Measurements from ENCODE around the gene FGD4. TPM values are rescaled to one million over a fixed set of nuclear protein-coding genes. Genes with fewer than 3 reads are reported as not detected.
A peak's percentile ranks its signal among the peaks of the same experiment; 100 is the strongest.

The FGD4 gene
- total RNA-seq, 1 donor from 2014 or later, result 1.7 TPM

DNA sequence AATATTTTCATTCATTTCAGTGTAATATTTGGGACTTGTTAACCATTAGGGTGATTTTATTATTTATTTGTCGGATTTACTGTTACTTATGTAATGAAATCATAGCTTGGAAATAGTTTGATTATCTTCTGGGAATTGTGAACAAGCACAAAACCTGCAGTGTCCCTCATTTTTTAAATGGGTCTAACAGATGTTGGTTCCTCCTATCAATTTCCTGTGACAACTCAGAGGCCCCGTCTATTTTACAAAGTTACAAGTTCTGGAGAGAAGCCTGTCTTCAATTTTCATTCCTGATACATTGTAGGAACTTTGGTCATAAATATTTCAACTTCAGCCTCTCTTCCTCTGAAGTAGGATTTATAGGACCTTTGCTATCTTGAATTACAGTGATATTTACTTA, 178.0 kb downstream of the FGD4 start:
- Mint-ChIP-seq H3K27me3 (ENCODE audit: low read depth) (peaks cover 6% of the 10 kb centered on the region), H3K36me3 (ENCODE audit: low read depth) (peaks cover 4% of the 10 kb centered on the region), H3K4me1 (ENCODE audit: low read depth) (peaks cover 10% of the 10 kb centered on the region), H3K4me3 (ENCODE audit: low read depth) (no peak overlapping the region), H3K9me3 (peaks cover 12% of the 10 kb centered on the region), H3K27ac (no peak overlapping the region)
- intact Hi-C loops (cut with micrococcal nuclease), result no loop called here
- no peak for DNase-seq (ENCODE audit: low spot score)

DNA sequence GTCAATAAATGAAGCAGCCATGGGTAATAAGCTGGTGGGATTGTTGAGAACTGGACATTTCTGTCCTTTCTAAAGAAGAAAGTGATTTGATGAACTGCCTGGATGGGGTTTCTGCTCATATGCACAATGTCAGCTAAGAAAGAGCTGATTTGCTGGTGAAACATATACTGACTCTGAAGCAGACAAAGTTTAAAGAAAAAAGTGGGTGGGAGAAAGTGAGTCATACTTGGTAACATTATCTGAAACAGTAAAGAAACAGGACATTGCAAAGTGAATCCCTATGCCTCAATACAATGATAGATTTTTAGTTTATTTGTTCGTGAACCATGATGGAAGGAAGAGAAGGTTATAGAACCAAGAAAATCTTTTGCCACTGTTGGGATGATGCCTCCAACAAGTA, 184.2 kb downstream of the FGD4 start:
- intact Hi-C loops (cut with micrococcal nuclease), result loop anchor here (1.0 kb wide), 1 partner anchor 21 kb away; no protein-coding TSS in a partner anchor
- peaks cover 49% of the 10 kb centered on the region for H3K4me1 Mint-ChIP-seq (ENCODE audit: low read depth)
- H3K4me3 Mint-ChIP-seq (ENCODE audit: low read depth), result no peak overlapping the region
- no peak for DNase-seq (ENCODE audit: low spot score)
- H3K9me3 Mint-ChIP-seq, result peaks cover 9% of the 10 kb centered on the region
- peak overlapping the region; percentile 53 for H3K27ac Mint-ChIP-seq
- H3K27me3 Mint-ChIP-seq (ENCODE audit: low read depth), result no peaks in the 10 kb centered on the region
- peaks cover 15% of the 10 kb centered on the region for H3K36me3 Mint-ChIP-seq (ENCODE audit: low read depth)

DNA sequence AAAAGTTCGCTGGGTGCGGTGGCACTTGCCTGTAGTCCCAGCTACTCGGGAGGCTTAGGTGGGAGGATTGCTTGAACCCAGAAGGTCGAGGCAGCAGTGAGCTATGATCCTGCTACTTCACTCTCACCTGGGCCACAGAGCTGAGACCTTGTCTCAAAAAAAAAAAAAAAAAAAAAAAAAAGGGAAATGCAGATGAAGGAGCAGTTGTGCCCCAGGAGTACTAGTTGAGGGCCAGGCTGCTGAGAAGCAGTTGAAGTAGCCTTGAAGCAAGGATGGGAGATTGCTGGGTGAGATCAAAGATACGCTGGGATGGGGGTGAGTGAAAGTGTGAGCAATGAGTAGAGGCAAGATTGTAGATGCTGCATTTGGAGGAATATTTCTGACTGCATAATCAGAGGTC, 186.3 kb downstream of the FGD4 start:
- no peak overlapping the region for H3K4me3 Mint-ChIP-seq (ENCODE audit: low read depth)
- intact Hi-C loops (cut with micrococcal nuclease), result loop anchor here (1.0 to 5.0 kb wide), 2 partner anchors 24 to 72 kb away; no protein-coding TSS in a partner anchor
- peaks cover 15% of the 10 kb centered on the region for H3K36me3 Mint-ChIP-seq (ENCODE audit: low read depth)
- peaks cover 9% of the 10 kb centered on the region for H3K9me3 Mint-ChIP-seq
- peak overlapping the region; percentile 76 for H3K27ac Mint-ChIP-seq
- no peak for DNase-seq (ENCODE audit: low spot score)
- H3K4me1 Mint-ChIP-seq (ENCODE audit: low read depth), result peaks cover 68% of the 10 kb centered on the region
- no peaks in the 10 kb centered on the region for H3K27me3 Mint-ChIP-seq (ENCODE audit: low read depth)

DNA sequence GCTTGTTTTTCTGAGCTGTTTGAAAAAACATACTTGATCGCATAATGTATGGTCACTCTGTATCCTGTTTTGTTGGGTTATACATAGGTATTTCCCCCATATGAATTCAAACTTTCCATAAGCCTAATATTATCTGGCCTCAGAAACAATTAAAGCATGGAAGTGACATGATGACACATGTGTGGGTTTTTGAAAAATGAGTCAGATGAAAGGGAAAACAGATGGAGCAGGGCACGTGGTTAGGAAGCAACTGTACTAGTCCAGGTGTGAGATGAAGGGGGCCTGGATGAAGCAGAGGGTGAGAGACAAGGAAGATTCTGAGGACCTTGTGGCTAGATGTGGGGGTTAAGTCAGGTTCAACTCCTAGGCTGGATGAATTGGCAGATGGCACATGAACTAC, 187.0 kb downstream of the FGD4 start:
- no peak for DNase-seq (ENCODE audit: low spot score)
- Mint-ChIP-seq H3K4me1 (ENCODE audit: low read depth) (peaks cover 70% of the 10 kb centered on the region), H3K4me3 (ENCODE audit: low read depth) (peak overlapping the region; percentile 0), H3K9me3 (peaks cover 9% of the 10 kb centered on the region), H3K36me3 (ENCODE audit: low read depth) (peaks cover 15% of the 10 kb centered on the region), H3K27me3 (ENCODE audit: low read depth) (no peaks in the 10 kb centered on the region), H3K27ac (peak overlapping the region; percentile 82)
- intact Hi-C loops (cut with micrococcal nuclease), result loop anchor here (1.0 to 5.0 kb wide), 2 partner anchors 25 to 71 kb away; no protein-coding TSS in a partner anchor

GRCh38 chr12:32587581-32588495, 188.5 kb downstream of the FGD4 start:
- Mint-ChIP-seq H3K36me3 (ENCODE audit: low read depth) (peaks cover 15% of the 10 kb centered on the region), H3K4me3 (ENCODE audit: low read depth) (no peak overlapping the region), H3K27ac (peak overlapping the region; percentile 89), H3K4me1 (ENCODE audit: low read depth) (peaks cover 63% of the 10 kb centered on the region), H3K27me3 (ENCODE audit: low read depth) (no peaks in the 10 kb centered on the region), H3K9me3 (peaks cover 9% of the 10 kb centered on the region)
- no peak for DNase-seq (ENCODE audit: low spot score)
- intact Hi-C loops (cut with micrococcal nuclease), result loop anchor here (5.0 kb wide), 1 partner anchor 69 kb away; no protein-coding TSS in a partner anchor

GRCh38 chr12:32588604-32589003, 189.2 kb downstream of the FGD4 start:
- intact Hi-C loops (cut with micrococcal nuclease), result loop anchor here (1.0 to 5.0 kb wide), 2 partner anchors 16 to 69 kb away; no protein-coding TSS in a partner anchor
- Mint-ChIP-seq H3K27ac (peak overlapping the region; percentile 89), H3K36me3 (ENCODE audit: low read depth) (peaks cover 15% of the 10 kb centered on the region), H3K27me3 (ENCODE audit: low read depth) (no peaks in the 10 kb centered on the region), H3K4me3 (ENCODE audit: low read depth) (no peak overlapping the region), H3K9me3 (peaks cover 9% of the 10 kb centered on the region), H3K4me1 (ENCODE audit: low read depth) (peaks cover 65% of the 10 kb centered on the region)
- no peak for DNase-seq (ENCODE audit: low spot score)

GRCh38 chr12:32589165-32589865, 190.0 kb downstream of the FGD4 start:
- H3K27me3 Mint-ChIP-seq (ENCODE audit: low read depth), result no peaks in the 10 kb centered on the region
- intact Hi-C loops (cut with micrococcal nuclease), result loop anchor here (1.0 to 5.0 kb wide), 2 partner anchors 15 to 68 kb away; no protein-coding TSS in a partner anchor
- DNase-seq (ENCODE audit: low spot score), result peak; percentile 20
- peak overlapping the region; percentile 35 for H3K4me3 Mint-ChIP-seq (ENCODE audit: low read depth)
- H3K27ac Mint-ChIP-seq, result peak overlapping the region; percentile 89
- H3K9me3 Mint-ChIP-seq, result peaks cover 9% of the 10 kb centered on the region
- peaks cover 64% of the 10 kb centered on the region for H3K4me1 Mint-ChIP-seq (ENCODE audit: low read depth)
- peaks cover 15% of the 10 kb centered on the region for H3K36me3 Mint-ChIP-seq (ENCODE audit: low read depth)

GRCh38 chr12:32595251-32595650, 195.9 kb downstream of the FGD4 start:
- Mint-ChIP-seq H3K4me1 (ENCODE audit: low read depth) (peaks cover 36% of the 10 kb centered on the region), H3K27ac (no peak overlapping the region), H3K36me3 (ENCODE audit: low read depth) (no peaks in the 10 kb centered on the region), H3K9me3 (no peaks in the 10 kb centered on the region), H3K4me3 (ENCODE audit: low read depth) (no peak overlapping the region), H3K27me3 (ENCODE audit: low read depth) (no peaks in the 10 kb centered on the region)
- DNase-seq (ENCODE audit: low spot score), result no peak
- intact Hi-C loops (cut with micrococcal nuclease), result no loop called here

DNA sequence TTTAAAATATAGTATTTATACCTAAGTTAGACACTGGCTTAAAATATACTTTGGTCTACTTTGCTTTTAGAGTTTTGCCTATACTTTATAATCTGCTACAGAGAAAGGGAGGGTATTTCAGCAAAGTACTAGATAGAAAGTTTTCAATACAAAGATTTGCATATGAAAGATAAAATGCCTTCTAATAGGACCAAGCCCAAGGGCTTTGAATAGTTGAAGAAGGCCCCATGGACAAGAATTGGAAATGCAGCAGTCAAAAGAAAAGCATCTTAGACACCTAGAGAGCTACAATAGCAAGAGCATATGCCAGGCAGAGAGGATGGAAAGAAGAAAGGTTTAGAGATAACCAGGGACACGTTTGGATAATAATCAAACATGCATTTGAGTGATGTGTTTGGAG, 196.7 kb downstream of the FGD4 start:
- Mint-ChIP-seq H3K9me3 (no peaks in the 10 kb centered on the region), H3K4me3 (ENCODE audit: low read depth) (no peak overlapping the region)

GRCh38 chr12:32598688-32599087, 199.3 kb downstream of the FGD4 start:
- no peak for DNase-seq (ENCODE audit: low spot score)
- no peaks in the 10 kb centered on the region for H3K9me3 Mint-ChIP-seq
- H3K4me3 Mint-ChIP-seq (ENCODE audit: low read depth), result no peak overlapping the region
- H3K36me3 Mint-ChIP-seq (ENCODE audit: low read depth), result no peaks in the 10 kb centered on the region
- H3K27me3 Mint-ChIP-seq (ENCODE audit: low read depth), result no peaks in the 10 kb centered on the region
- H3K27ac Mint-ChIP-seq, result peak overlapping the region; percentile 43
- intact Hi-C loops (cut with micrococcal nuclease), result no loop called here
- H3K4me1 Mint-ChIP-seq (ENCODE audit: low read depth), result peaks cover 31% of the 10 kb centered on the region

More for the DNA sequence above, 196.7 kb downstream of the FGD4 start:
- no peak for DNase-seq (ENCODE audit: low spot score)
- H3K27me3 Mint-ChIP-seq (ENCODE audit: low read depth), result no peaks in the 10 kb centered on the region
- H3K27ac Mint-ChIP-seq, result no peak overlapping the region
- no peaks in the 10 kb centered on the region for H3K36me3 Mint-ChIP-seq (ENCODE audit: low read depth)
- intact Hi-C loops (cut with micrococcal nuclease), result no loop called here
- peaks cover 30% of the 10 kb centered on the region for H3K4me1 Mint-ChIP-seq (ENCODE audit: low read depth)

- no peak for DNase-seq (ENCODE audit: low spot score)
- H3K36me3 Mint-ChIP-seq (ENCODE audit: low read depth), result no peaks in the 10 kb centered on the region
- no peaks in the 10 kb centered on the region for H3K27me3 Mint-ChIP-seq (ENCODE audit: low read depth)
- H3K9me3 Mint-ChIP-seq, result no peaks in the 10 kb centered on the region
- H3K27ac Mint-ChIP-seq, result no peak overlapping the region
- H3K4me3 Mint-ChIP-seq (ENCODE audit: low read depth), result no peak overlapping the region
- intact Hi-C loops (cut with micrococcal nuclease), result loop anchor here (5.0 kb wide), 2 partner anchors 57 to 157 kb away; partner anchors contain the start of gene YARS2
- H3K4me1 Mint-ChIP-seq (ENCODE audit: low read depth), result peaks cover 40% of the 10 kb centered on the region
These were observed 201.3 kb downstream of the FGD4 start for GRCh38 chr12:32600681-32601080.

GRCh38 chr12:32603071-32603470, 203.7 kb downstream of the FGD4 start:
- H3K9me3 Mint-ChIP-seq, result no peaks in the 10 kb centered on the region
- no peak overlapping the region for H3K27ac Mint-ChIP-seq
- H3K36me3 Mint-ChIP-seq (ENCODE audit: low read depth), result no peaks in the 10 kb centered on the region
- DNase-seq (ENCODE audit: low spot score), result no peak
- no peaks in the 10 kb centered on the region for H3K27me3 Mint-ChIP-seq (ENCODE audit: low read depth)
- H3K4me3 Mint-ChIP-seq (ENCODE audit: low read depth), result no peak overlapping the region
- intact Hi-C loops (cut with micrococcal nuclease), result loop anchor here (5.0 kb wide), 2 partner anchors 54 to 154 kb away; partner anchors contain the start of gene YARS2
- H3K4me1 Mint-ChIP-seq (ENCODE audit: low read depth), result peaks cover 39% of the 10 kb centered on the region

Data from activated T-helper 2 cell treated with anti-CD3 and anti-CD28 coated beads, Interferon-gamma antibody, Interleukin-2, Interleukin-4, amounts not matched to agents 10 μg/mL and 5 μg/mL and 100 μg/mL, durations not matched to agents 14 hours and 24 hours and 36 hours (primary cell).